ENCODE results near the gene NHP2.

DNA sequence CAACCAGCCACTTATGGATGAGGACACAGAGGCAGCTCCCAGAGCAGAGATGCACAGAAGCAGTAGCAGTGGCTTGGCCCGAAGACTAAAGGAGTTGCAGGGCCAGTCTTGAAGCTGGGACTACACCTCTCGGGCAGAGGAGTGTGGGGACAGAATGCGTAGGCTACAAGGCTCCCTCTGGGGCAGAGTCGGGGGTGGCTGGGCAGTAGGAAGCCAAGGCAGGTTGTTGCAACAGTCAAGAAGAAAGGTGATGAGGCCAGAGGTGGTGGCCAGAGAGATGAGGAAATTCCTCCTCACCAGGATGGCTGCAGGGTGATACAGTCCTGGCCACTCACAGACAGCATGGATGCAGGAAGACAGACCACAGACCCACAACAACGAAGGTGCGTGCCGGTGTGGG, 45.2 kb downstream of the NHP2 start:
- TF ChIP-seq, protein P1, sequence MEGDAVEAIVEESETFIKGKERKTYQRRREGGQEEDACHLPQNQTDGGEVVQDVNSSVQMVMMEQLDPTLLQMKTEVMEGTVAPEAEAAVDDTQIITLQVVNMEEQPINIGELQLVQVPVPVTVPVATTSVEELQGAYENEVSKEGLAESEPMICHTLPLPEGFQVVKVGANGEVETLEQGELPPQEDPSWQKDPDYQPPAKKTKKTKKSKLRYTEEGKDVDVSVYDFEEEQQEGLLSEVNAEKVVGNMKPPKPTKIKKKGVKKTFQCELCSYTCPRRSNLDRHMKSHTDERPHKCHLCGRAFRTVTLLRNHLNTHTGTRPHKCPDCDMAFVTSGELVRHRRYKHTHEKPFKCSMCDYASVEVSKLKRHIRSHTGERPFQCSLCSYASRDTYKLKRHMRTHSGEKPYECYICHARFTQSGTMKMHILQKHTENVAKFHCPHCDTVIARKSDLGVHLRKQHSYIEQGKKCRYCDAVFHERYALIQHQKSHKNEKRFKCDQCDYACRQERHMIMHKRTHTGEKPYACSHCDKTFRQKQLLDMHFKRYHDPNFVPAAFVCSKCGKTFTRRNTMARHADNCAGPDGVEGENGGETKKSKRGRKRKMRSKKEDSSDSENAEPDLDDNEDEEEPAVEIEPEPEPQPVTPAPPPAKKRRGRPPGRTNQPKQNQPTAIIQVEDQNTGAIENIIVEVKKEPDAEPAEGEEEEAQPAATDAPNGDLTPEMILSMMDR (conservative IDR thresholded peaks at IDR 0.05; ENCODE audit: low read depth, low read length) = no peak
- no peak for TF ChIP-seq EZH2 (IDR thresholded peaks at IDR 0.05; ENCODE audit: borderline replicate concordance, low read depth, low read length, poor library complexity, severe bottlenecking)

All from A673 (cell line).